Measurements from ENCODE around the gene SH3RF3.
A peak's percentile ranks its signal among the peaks of the same experiment; 100 is the strongest.
"Not testable (repeated sequence)": the region's sequence is repeated elsewhere in the genome, so short reads cannot be mapped to it uniquely, and the experiment has no call there.

The SH3RF3 gene

GRCh38 chr2:109160714-109161440, 31.9 kb downstream of the SH3RF3 start:
- no peak for DNase-seq

GRCh38 chr2:109162367-109162766, 33.4 kb downstream of the SH3RF3 start:
- DNase-seq = not testable (repeated sequence)

GRCh38 chr2:109162999-109163398, 34.0 kb downstream of the SH3RF3 start:
- peak; percentile 67 for DNase-seq

- no peak for DNase-seq
Measured at GRCh38 chr2:109164311-109164710, 35.3 kb downstream of the SH3RF3 start.

- DNase-seq = no peak
Measured at GRCh38 chr2:109164739-109165221, 35.8 kb downstream of the SH3RF3 start.

GRCh38 chr2:109166811-109167210, 37.8 kb downstream of the SH3RF3 start:
- DNase-seq = no peak

GRCh38 chr2:109168086-109168485, 39.1 kb downstream of the SH3RF3 start:
- no peak for DNase-seq

- DNase-seq = no peak
Measured at GRCh38 chr2:109168716-109169115, 39.7 kb downstream of the SH3RF3 start.

- DNase-seq = peak; percentile 45
Measured at GRCh38 chr2:109170645-109171044, 41.6 kb downstream of the SH3RF3 start.

- DNase-seq = no peak
Measured at GRCh38 chr2:109171444-109172334, 42.7 kb downstream of the SH3RF3 start.

- DNase-seq = no peak
Measured at GRCh38 chr2:109172556-109173105, 43.6 kb downstream of the SH3RF3 start.

- DNase-seq = peak; percentile 22
Measured at GRCh38 chr2:109173311-109174171, 44.5 kb downstream of the SH3RF3 start.

- DNase-seq = no peak
Measured at GRCh38 chr2:109174214-109174613, 45.2 kb downstream of the SH3RF3 start.

- no peak for DNase-seq
Measured at GRCh38 chr2:109174626-109175349, 45.8 kb downstream of the SH3RF3 start.

GRCh38 chr2:109175350-109175678, 46.3 kb downstream of the SH3RF3 start:
- DNase-seq = no peak

- DNase-seq = peak; percentile 1
Measured at GRCh38 chr2:109176928-109177327, 47.9 kb downstream of the SH3RF3 start.

- DNase-seq = no peak
Measured at GRCh38 chr2:109177635-109178034, 48.6 kb downstream of the SH3RF3 start.

- no peak for DNase-seq
Measured at GRCh38 chr2:109178968-109179367, 50.0 kb downstream of the SH3RF3 start.

- no peak for DNase-seq
Measured at GRCh38 chr2:109180786-109181185, 51.8 kb downstream of the SH3RF3 start.

- DNase-seq = no peak
Measured at GRCh38 chr2:109182426-109182825, 53.4 kb downstream of the SH3RF3 start.

GRCh38 chr2:109183871-109184270, 54.9 kb downstream of the SH3RF3 start:
- DNase-seq = no peak

GRCh38 chr2:109184368-109184767, 55.4 kb downstream of the SH3RF3 start:
- no peak for DNase-seq

All from NCI-H69 (cell line).